ENCODE data around the gene PLXNB2. TPM values are rescaled to one million over a fixed set of nuclear protein-coding genes. Genes with fewer than 3 reads are reported as not detected.

PLXNB2 gene
- total and polyA plus RNA-seq, 4 donors = 123 to 310 (median 173) TPM

DNA sequence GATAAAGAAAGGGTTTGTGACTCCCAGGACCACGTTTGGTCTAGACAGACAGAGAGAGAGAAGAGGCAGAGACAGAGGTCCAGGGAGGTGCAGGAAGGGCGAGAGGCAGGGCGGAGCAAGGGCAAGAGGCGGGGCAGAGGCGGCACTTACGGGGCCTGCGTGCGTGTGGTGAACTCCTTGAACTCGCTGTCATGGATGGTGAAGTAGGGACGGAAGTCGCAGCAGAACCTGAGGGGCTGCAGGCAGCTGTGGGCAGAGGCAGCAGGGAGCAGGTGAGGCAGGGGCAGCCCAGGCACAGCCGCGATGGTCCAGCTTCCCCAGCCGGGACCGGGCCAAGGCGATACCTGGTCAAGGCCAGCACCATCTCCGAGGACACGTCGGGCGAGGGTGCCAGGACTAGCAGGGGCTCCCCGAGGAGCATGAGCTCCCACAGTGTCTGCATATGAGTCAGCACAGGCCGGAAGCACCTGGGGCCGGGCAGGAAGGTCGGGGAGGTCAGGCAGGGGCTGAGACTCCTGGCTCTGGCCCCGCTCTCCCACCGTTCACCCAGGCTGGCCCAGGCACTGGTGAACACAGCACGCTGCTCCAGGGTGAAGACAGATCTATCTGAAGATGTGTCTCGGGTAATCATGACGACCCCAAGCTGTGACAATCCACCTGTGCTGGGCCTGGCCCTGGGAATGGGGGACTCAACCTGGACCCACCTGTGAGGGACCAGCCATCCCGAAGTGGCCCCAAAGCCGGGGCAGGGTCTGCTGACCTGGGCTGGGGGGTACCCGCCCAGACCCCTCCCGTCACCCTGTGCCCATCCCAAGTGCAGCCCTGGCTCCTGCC, 7.2 kb upstream of the PLXNB2 start:
- Histone ChIP-seq H3K27ac (ENCODE audit: low read depth in 1 of 2, low read length in 1 of 2) (peak overlapping the region in 1 of 2 donors; percentile 43), H3K9ac (ENCODE audit: insufficient read depth in 1 of 2, low read length in 2 of 2) (no peak overlapping the region), H3K4me3 (no peak overlapping the region), H3K36me3 (ENCODE audit: control insufficient read depth in 4 of 4, insufficient read depth in 4 of 4, low read length in 4 of 4) (peaks cover 0 to 2% (median 0%) of the 10 kb centered on the region in 4 donors), H3K9me3 (ENCODE audit: control insufficient read depth in 4 of 4, insufficient read depth in 3 of 4, low read length in 3 of 4) (no peaks in the 10 kb centered on the region), H3K4me1 (ENCODE audit: control insufficient read depth in 5 of 5, insufficient read depth in 5 of 5, low read length in 5 of 5) (peaks cover 0 to 15% (median under 1%) of the 10 kb centered on the region in 5 donors), H3K27me3 (ENCODE audit: control insufficient read depth in 3 of 3, insufficient read depth in 3 of 3, low read length in 2 of 3) (no peaks in the 10 kb centered on the region)
- 18 to 35% methylated on average over 33 of the region's 33 CpGs for WGBS, 2 donors
- peak; percentile 38 to 57 (median 56) for DNase-seq
- peak; percentile 77 for ATAC-seq (ENCODE audit: insufficient read depth, low FRiP score)
- TF ChIP-seq, protein P1, sequence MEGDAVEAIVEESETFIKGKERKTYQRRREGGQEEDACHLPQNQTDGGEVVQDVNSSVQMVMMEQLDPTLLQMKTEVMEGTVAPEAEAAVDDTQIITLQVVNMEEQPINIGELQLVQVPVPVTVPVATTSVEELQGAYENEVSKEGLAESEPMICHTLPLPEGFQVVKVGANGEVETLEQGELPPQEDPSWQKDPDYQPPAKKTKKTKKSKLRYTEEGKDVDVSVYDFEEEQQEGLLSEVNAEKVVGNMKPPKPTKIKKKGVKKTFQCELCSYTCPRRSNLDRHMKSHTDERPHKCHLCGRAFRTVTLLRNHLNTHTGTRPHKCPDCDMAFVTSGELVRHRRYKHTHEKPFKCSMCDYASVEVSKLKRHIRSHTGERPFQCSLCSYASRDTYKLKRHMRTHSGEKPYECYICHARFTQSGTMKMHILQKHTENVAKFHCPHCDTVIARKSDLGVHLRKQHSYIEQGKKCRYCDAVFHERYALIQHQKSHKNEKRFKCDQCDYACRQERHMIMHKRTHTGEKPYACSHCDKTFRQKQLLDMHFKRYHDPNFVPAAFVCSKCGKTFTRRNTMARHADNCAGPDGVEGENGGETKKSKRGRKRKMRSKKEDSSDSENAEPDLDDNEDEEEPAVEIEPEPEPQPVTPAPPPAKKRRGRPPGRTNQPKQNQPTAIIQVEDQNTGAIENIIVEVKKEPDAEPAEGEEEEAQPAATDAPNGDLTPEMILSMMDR (IDR thresholded peaks at IDR 0.05; ENCODE audit: control extremely low read depth, extremely low read depth) = no peak

DNA sequence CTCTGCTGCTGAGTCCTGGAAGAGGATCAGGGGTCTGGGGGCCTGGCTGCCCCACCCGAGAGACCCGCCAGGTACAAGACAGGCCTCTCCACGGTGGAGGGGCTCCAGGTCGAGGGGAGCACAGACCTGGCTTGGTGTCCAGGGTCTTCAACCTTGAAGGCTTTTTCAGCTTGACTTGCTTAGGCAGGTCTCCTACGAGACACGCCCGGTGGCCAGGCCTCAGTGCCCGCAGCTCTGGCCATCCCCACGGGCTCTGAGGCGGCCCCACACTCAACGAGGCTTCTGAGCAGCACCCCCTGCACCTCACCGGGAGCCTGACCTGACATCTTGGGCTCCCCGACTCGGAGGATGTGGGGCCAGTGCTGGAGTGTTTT, 6.6 kb upstream of the PLXNB2 start:
- Histone ChIP-seq H3K9me3 (ENCODE audit: control insufficient read depth in 4 of 4, insufficient read depth in 3 of 4, low read length in 3 of 4) (no peaks in the 10 kb centered on the region), H3K4me3 (no peak overlapping the region), H3K9ac (ENCODE audit: insufficient read depth in 1 of 2, low read length in 2 of 2) (no peak overlapping the region), H3K27me3 (ENCODE audit: control insufficient read depth in 3 of 3, insufficient read depth in 3 of 3, low read length in 2 of 3) (no peaks in the 10 kb centered on the region), H3K4me1 (ENCODE audit: control insufficient read depth in 5 of 5, insufficient read depth in 5 of 5, low read length in 5 of 5) (peaks cover 0 to 20% (median 7%) of the 10 kb centered on the region in 5 donors), H3K36me3 (ENCODE audit: control insufficient read depth in 4 of 4, insufficient read depth in 4 of 4, low read length in 4 of 4) (peaks cover 0 to 2% (median 0%) of the 10 kb centered on the region in 4 donors), H3K27ac (ENCODE audit: low read depth in 1 of 2, low read length in 1 of 2) (peak overlapping the region in 1 of 2 donors; percentile 43)
- no peak for DNase-seq
- no peak for ATAC-seq (ENCODE audit: insufficient read depth, low FRiP score)
- 45 to 46% methylated on average over 14 of the region's 14 CpGs for WGBS, 2 donors
- TF ChIP-seq, protein P1 (IDR thresholded peaks at IDR 0.05; ENCODE audit: control extremely low read depth, extremely low read depth) = no peak

DNA sequence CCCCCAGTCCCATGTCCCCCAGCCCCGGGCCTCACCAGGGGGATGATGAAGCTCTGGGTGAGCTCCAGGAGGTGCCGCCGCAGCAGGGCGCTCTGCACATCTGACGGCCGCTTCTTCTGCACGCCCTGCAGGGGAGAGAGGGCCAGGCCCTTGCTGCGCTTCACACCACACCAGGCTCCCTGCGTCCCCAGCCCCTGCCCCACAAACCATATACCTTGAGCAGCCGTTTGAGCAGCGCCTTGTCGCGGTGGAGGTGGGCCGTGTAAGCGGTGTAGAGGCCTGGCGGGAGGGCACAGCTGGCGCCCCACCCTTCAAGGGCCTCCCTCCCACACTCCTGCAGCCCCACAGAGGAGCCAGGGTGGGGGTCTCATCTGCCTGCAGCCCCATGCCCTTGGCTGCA, 6.2 kb upstream of the PLXNB2 start:
- ATAC-seq (ENCODE audit: insufficient read depth, low FRiP score) = no peak
- Histone ChIP-seq H3K27ac (ENCODE audit: low read depth in 1 of 2, low read length in 1 of 2) (no peak overlapping the region), H3K4me1 (ENCODE audit: control insufficient read depth in 5 of 5, insufficient read depth in 5 of 5, low read length in 5 of 5) (peaks cover 0 to 21% (median 12%) of the 10 kb centered on the region in 5 donors), H3K9ac (ENCODE audit: insufficient read depth in 1 of 2, low read length in 2 of 2) (no peak overlapping the region), H3K27me3 (ENCODE audit: control insufficient read depth in 3 of 3, insufficient read depth in 3 of 3, low read length in 2 of 3) (no peaks in the 10 kb centered on the region), H3K36me3 (ENCODE audit: control insufficient read depth in 4 of 4, insufficient read depth in 4 of 4, low read length in 4 of 4) (peaks cover 0 to 2% (median 0%) of the 10 kb centered on the region in 4 donors), H3K4me3 (no peak overlapping the region), H3K9me3 (ENCODE audit: control insufficient read depth in 4 of 4, insufficient read depth in 3 of 4, low read length in 3 of 4) (no peaks in the 10 kb centered on the region)
- TF ChIP-seq, protein P1 (IDR thresholded peaks at IDR 0.05; ENCODE audit: control extremely low read depth, extremely low read depth) = no peak
- 85 to 86% methylated on average over 16 to 17 of the region's 17 CpGs for WGBS, 2 donors
- DNase-seq = no peak
